GM19240 (cell line): ENCODE results near the gene ZNF771.
"Not testable (repeated sequence)": the region's sequence is repeated elsewhere in the genome, so short reads cannot be mapped to it uniquely, and the experiment has no call there.

Experiments used
- DNase-seq: peaks from one replicate; pipeline ENCODE4 v3.0.0; 2011; ENCODE audit warnings: low spot score; ENCODE audit not compliant: insufficient read length

ZNF771 gene

DNA sequence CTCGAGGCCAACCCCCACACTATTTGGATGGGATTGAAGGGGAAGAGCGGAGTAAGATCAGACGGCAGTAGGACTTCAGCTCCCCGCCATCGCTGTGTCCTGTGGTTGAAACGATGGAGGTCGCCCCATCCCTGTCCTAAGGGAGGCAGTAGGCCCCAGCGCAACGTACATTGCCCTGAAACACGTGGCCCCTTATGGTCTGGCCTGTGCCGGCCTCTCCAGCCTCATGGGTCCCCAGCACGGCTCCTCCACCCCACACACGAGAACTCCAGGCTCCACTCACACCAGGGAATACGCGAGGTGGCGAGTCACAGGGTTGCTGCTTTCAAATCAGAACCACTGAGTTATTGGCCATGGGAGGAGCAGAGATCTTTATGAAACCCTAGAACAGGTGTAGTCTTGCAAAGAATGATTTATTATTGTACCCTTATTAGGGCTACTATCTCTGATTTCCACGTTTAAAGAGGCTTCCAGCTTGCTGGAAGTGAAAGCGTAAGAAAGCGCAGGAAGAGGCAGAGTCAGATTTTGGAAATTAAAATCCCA, 23.1 kb downstream of the ZNF771 start:
- DNase-seq, result no peak

DNA sequence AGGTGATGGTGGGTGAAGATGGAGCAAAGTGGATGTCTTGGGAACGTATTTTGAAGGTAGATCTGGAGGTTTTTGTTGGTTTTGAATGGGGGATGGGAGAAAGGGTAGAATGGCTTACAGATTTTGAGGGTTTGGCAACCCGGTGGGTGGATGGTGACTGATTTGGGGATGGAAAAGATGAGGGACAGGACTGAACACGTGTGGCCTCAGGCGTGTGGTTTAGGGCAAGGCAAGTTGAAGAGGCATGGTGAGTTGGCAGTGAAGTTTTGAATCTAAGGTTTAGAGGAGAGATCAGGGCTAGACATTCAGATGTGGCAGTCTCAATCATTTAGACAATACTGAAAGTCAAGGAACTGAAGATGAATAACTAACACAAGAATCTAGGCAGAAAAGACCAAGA, 27.4 kb downstream of the ZNF771 start:
- no peak for DNase-seq

DNA sequence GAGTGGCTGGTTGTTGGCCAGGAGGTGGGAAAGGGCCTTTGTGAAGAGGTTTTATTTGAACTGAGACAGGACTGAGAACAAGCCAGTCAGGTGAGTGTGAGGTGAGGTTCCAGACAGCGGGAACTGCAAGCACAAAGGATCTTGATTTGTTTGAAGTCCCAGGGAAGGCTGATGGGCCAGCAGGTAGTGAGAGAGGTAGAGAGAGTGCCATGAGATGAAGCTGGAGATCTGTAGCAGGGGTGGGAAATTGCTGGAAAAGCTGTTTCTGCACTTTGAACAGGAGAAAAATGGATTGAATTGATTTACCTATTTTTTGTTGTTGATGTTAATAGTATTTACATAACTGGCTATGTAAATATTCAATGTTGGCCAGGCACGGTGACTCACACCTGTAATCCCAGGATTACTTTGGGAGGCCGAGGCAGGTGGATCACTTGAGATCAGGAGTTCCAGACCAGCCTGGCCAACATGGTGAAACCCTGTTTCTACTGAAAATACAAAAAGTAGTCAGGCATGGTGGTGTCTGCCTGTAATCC, 30.2 kb downstream of the ZNF771 start:
- DNase-seq, result no peak

- no peak for DNase-seq
Measured at GRCh38 chr16:30438835-30439234, 31.4 kb downstream of the ZNF771 start.

DNA sequence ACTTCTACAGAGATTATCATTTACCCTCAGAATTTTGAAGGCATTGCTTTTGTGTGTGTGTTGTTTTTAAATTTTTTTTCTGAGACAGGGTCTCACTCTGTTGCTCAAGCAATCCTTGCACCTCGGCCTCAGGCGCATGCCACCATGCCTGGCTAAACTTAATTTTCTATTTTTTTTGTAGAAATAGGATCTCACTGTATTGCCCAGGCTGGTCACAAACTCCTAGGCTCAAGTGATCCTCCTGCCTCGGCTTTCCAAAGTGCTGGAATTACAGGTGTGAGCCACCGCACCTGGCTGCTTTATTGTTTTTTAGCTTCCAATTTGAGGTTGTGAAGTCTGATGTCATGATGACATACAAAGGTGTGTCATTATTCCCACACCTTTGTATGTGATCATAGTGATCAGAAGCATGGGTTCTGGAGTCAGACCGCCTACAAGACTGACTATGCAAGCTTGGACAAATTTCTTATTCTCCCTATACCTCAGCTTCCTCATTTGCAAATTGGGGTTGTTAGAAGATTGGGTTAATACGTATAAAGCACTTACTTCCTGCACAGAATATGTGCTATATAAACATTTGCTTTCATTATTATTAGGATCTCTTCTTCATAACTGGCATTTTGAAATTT, 32.4 kb downstream of the ZNF771 start:
- no peak for DNase-seq

GRCh38 chr16:30443631-30444030, 36.2 kb downstream of the ZNF771 start:
- DNase-seq, result no peak

DNA sequence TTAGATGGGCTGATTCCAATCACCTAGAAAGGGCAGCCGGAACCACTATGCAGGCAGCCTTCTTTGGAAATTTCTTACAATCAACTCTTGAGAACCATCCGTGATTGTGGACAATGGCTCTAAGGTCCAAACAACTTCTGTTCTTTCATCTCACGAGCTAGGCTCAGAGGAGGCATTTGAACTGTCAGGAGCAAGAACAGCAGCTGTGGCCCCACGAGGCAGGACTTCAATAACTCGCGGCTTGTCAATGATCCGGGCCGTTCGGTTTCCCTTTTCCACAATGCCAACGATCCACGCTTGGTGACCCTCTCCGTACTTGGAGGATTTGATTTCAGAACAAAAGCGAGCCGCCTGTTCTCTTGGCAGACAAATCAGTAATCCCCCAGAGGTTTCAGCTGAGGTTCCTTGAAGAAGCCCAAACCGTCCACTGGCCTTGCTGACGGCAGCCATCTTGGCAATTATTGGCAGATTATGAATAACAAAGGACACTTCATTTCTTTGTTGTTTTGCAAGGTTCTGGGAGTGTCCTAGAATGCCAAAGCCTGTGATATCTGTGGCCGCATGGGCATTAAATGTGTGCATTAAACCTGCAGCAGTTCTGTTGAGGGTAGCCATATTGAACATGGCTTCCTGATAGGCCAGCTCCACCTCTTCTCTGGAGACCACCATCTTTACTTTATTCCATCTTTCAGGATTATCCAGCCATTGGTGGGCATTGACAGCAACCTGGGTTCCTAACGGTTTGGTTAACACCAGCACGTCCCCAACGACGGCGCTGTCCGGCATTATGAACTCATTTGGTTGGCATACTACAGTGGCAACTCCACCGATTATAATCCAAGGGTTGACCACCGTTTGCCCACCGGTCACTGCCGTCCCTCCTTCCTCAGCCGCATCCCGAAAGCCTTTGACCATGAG, 37.1 kb downstream of the ZNF771 start:
- DNase-seq, result no peak

DNA sequence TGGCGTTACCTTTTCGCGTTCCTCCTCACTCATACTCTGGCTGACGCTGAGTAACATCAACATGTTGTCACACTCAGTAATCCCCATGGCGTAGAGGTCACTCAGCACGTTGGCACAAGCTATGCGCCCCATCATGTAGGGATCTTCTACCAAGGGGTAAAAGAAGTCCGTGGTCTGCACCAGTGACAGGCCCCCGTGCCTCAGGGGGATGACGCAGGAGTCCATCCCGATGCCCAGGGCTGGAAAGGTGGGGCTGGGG, 37.7 kb downstream of the ZNF771 start:
- DNase-seq, result no peak

GRCh38 chr16:30445408-30446202, 38.2 kb downstream of the ZNF771 start, which contains the start of gene SEPHS2:
Gene SEPHS2, minus strand, starts transcription at chr16:30445874. Its CDS starts 147 bp downstream, at chr16:30445727.
- peak; percentile 64 for DNase-seq

GRCh38 chr16:30446203-30446595, 38.8 kb downstream of the ZNF771 start:
- no peak for DNase-seq

DNA sequence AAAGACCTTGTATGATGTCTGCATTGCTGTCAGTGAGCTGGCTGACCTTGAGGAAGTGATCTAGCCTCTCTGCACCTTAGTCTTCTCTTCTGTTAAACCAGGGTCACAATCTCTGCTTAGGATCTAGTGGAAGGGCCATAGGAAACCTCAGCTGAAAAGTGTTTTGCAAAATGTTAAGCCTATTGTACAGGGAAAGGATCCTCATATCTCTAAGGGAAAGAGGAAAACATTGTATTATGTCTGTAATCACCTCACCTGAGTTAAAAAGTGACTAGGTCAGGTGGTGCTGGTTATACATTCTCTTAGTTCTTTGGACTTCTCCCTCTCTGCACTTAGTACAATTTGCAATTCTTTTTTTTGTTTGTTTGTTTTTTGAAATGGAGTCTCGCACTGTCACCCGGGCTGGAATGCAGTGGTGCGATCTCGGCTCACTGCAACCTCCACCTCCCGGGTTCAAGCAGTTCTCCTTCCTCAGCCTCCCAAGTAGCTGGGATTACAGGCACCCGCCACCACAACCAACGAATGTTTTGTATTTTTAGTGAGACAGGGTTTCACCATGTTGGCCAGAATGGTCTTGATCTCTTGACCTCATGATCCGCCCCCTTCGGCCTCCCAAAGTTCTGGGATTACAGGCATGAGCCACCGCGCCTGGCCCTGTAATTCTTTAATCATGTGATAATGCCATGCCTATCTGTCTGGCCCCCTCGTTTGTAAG, 40.3 kb downstream of the ZNF771 start:
- no peak for DNase-seq

DNA sequence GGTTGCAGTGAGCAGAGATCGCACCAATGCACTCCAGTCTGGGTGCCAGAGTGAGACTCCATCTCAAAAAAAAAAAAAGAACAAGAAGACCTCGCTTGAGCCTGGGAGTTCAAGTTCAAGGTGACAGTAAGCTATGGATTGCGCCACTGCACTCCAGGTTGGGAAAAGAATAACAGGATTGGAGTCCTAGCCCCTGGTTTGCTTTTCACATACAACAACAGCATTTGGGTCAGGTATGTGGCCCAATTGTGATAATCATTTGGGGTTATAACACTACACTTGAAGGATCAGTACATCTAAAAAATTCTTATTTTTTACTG, 41.7 kb downstream of the ZNF771 start:
- no peak for DNase-seq

- DNase-seq, result not testable (repeated sequence)
Measured at GRCh38 chr16:30452709-30453580, 45.5 kb downstream of the ZNF771 start.

DNA sequence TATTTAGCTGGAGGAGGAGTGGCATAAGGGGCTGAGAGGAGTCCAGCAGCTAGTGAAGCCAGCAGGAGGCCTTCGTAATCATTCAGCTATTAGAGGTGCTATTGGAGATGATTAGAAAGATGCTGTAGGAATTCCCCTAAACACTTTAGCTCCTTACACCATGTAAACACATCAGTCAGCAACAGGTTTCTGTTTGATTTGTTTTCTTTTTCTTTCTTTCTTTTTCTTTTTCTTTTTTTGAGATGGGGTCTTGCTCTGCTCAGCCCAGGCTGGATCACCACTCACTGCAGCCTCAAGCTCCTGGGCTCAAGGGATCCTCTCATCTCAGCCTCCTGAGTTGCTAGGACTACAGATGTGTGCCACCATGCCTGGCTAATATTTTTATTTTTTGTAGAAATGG, 48.9 kb downstream of the ZNF771 start:
- DNase-seq, result no peak

GRCh38 chr16:30457256-30457655, 49.9 kb downstream of the ZNF771 start:
- no peak for DNase-seq

GRCh38 chr16:30457743-30458560, 50.5 kb downstream of the ZNF771 start:
- DNase-seq, result no peak

GRCh38 chr16:30458561-30459394, 51.4 kb downstream of the ZNF771 start:
- DNase-seq, result no peak

DNA sequence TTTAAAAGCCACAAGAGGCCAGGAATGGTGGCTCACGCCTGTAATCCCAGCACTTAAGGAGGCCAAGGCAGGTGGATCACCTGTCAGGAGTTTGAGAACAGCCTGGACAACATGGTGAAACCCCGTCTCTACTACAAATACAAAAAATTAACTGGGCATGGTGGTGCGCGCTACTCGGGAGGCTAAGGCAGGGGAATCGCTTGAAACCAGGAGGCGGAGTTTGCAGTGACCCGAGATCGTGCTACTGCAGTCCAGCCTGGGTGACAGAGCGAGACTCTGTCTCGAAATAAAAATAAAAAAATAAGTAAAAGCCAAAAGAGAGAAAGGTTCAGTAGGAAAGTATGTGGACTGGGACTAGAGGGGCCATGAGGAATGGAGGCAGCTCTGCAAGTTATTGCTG, 52.0 kb downstream of the ZNF771 start:
- no peak for DNase-seq
